ENCODE results near the gene MYADML2. TPM values are rescaled to one million over a fixed set of nuclear protein-coding genes. Genes with fewer than 3 reads are reported as not detected.

The MYADML2 gene
- total and polyA plus RNA-seq, 10 of the 15 experiments (the other 5 are each of a cell fraction or from before 2014, with no cell fraction given): not detected

- H2AFZ ChIP-seq (ENCODE audit: control insufficient read depth, low read depth, low read length): no peak overlapping the region
- POLR2A ChIA-PET: no interaction called here
- in situ Hi-C loops (cut with MboI): no loop called here
Measured at GRCh38 chr17:81961521-81962498, 14.8 kb upstream of the MYADML2 start.

GRCh38 chr17:81961087-81961511, 14.1 kb upstream of the MYADML2 start, which contains the start of gene NOTUM:
Gene NOTUM (minus strand): TSS chr17:81961187. CDS start chr17:81960909, 278 bp downstream.
- Histone ChIP-seq H3K79me2 (ENCODE audit: control insufficient read depth, insufficient read depth, low read length) (no peaks in the 10 kb centered on the region), H4K20me1 (ENCODE audit: control insufficient read depth, insufficient read depth) (no peaks in the 10 kb centered on the region), H3K4me3 (no peak within 1 kb of the TSS), H3K9me3 (replicated peaks; ENCODE audit: control insufficient read depth, insufficient read depth, low read length) (no peaks in the 10 kb centered on the region), H3K4me1 (ENCODE audit: control insufficient read depth, insufficient read depth, low read length) (no peaks in the 10 kb centered on the region), H2AFZ (ENCODE audit: control insufficient read depth, low read depth, low read length) (peak within 1 kb of the TSS; percentile 39; the same call in 1 of the 2 replicates), H3K4me2 (ENCODE audit: control insufficient read depth, insufficient read depth) (peak within 1 kb of the TSS; percentile 74; the same call in 1 of the 2 replicates), H3K27me3 (replicated peaks in 1 of 2; ENCODE audit: control insufficient read depth in 2 of 2, insufficient read depth in 2 of 2, low read length in 1 of 2) (peaks cover 8 to 24% of the 10 kb centered on the region in 2 experiments), H3K27ac (ENCODE audit: control insufficient read depth, insufficient read depth) (no peak within 1 kb of the TSS), H3K36me3 (ENCODE audit: control insufficient read depth in 2 of 2, insufficient read depth in 2 of 2, low read length in 1 of 2) (no peaks in the 10 kb centered on the region), H3K9ac (ENCODE audit: control insufficient read depth, insufficient read depth, low read length) (no peak within 1 kb of the TSS)
- ATAC-seq (no peak), FAIRE-seq (no peak), DNase-seq (ENCODE audit: low read depth, low spot score) (no peak)
- TF ChIP-seq BRCA1 (IDR thresholded peaks at IDR 0.05; ENCODE audit: low read depth, low read length) (no peak), STAT1 (conservative IDR thresholded peaks at IDR 0.05) (no peak), EGR1 (IDR thresholded peaks at IDR 0.05; ENCODE audit: borderline replicate concordance in 1 of 2, low read depth in 2 of 2, low read length in 2 of 2) (peak in 1 of 2 experiments; percentile 30; a peak in 1 of 3 replicates), CBFB (IDR thresholded peaks at IDR 0.05; ENCODE audit: low read depth) (no peak), BMI1 (IDR thresholded peaks at IDR 0.05; ENCODE audit: borderline replicate concordance) (no peak)
- TF ChIP-seq, protein P1, sequence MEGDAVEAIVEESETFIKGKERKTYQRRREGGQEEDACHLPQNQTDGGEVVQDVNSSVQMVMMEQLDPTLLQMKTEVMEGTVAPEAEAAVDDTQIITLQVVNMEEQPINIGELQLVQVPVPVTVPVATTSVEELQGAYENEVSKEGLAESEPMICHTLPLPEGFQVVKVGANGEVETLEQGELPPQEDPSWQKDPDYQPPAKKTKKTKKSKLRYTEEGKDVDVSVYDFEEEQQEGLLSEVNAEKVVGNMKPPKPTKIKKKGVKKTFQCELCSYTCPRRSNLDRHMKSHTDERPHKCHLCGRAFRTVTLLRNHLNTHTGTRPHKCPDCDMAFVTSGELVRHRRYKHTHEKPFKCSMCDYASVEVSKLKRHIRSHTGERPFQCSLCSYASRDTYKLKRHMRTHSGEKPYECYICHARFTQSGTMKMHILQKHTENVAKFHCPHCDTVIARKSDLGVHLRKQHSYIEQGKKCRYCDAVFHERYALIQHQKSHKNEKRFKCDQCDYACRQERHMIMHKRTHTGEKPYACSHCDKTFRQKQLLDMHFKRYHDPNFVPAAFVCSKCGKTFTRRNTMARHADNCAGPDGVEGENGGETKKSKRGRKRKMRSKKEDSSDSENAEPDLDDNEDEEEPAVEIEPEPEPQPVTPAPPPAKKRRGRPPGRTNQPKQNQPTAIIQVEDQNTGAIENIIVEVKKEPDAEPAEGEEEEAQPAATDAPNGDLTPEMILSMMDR (IDR thresholded peaks at IDR 0.05 in 2 of 3, conservative IDR thresholded peaks at IDR 0.05 in 1 of 3; ENCODE audit: control insufficient read depth in 2 of 3, extremely low read depth in 1 of 3, insufficient read depth in 1 of 3, low read depth in 3 of 3, low read length in 3 of 3): 0 out of 6 replicates have a peak, but pooled peaks of 1 of the 3 experiments have one; percentile 9
- ChIA-PET RAD21 (ENCODE audit: unreplicated experiment) (interaction anchor here (1.9 to 3.0 kb wide), 3 partner anchors 31 to 60 kb away, joined by 6 to 68 read pairs (median 7); partner anchors contain the start of genes CENPX and LRRC45), SMC1A (ENCODE audit: uncharacterized antibody, unreplicated experiment) (no interaction called here), CTCF (interaction anchor here (0.7 to 2.3 kb wide), 4 partner anchors 23 to 76 kb away, joined by 3 to 89 read pairs (median 8); partner anchors contain the start of genes CENPX, DCXR and LRRC45), POLR2A (no interaction called here)
- WGBS (ENCODE audit: insufficient coverage, insufficient replicate concordance, low lambda C conversion rate, missing lambda C conversion rate): 18% methylated on average over 9 of the region's 65 CpGs
- no TSS peak for BruUV-seq (replicated peaks)
- in situ Hi-C loops (cut with MboI): no loop called here
- intact Hi-C loops (cut with micrococcal nuclease; ENCODE audit: unreplicated experiment): no loop called here

More at GRCh38 chr17:81961521-81962498, 14.8 kb upstream of the MYADML2 start:
- SMC1A ChIA-PET (ENCODE audit: uncharacterized antibody, unreplicated experiment): no interaction called here
- Histone ChIP-seq H3K79me2 (ENCODE audit: control insufficient read depth, insufficient read depth, low read length) (no peaks in the 10 kb centered on the region), H3K4me1 (ENCODE audit: control insufficient read depth, insufficient read depth, low read length) (peaks cover 4% of the 10 kb centered on the region), H3K4me3 (no peak overlapping the region), H3K9ac (ENCODE audit: control insufficient read depth, insufficient read depth, low read length) (no peak overlapping the region), H3K27ac (ENCODE audit: control insufficient read depth, insufficient read depth) (no peak overlapping the region), H3K36me3 (ENCODE audit: control insufficient read depth in 2 of 2, insufficient read depth in 2 of 2, low read length in 1 of 2) (no peaks in the 10 kb centered on the region), H3K9me3 (replicated peaks; ENCODE audit: control insufficient read depth, insufficient read depth, low read length) (no peaks in the 10 kb centered on the region), H3K27me3 (replicated peaks in 1 of 2; ENCODE audit: control insufficient read depth in 2 of 2, insufficient read depth in 2 of 2, low read length in 1 of 2) (peaks cover 9 to 24% of the 10 kb centered on the region in 2 experiments), H3K4me2 (ENCODE audit: control insufficient read depth, insufficient read depth) (no peak overlapping the region), H4K20me1 (ENCODE audit: control insufficient read depth, insufficient read depth) (no peaks in the 10 kb centered on the region)
- BruUV-seq (replicated peaks): no TSS peak
- DNase-seq (ENCODE audit: low read depth, low spot score) (no peak), ATAC-seq (no peak), FAIRE-seq (no peak)
- intact Hi-C loops (cut with micrococcal nuclease; ENCODE audit: unreplicated experiment): no loop called here
- CTCF ChIA-PET: no interaction called here
- RAD21 ChIA-PET (ENCODE audit: unreplicated experiment): interaction anchor here (3.0 kb wide), 1 partner anchor 59 kb away, joined by 68 read pairs; the partner anchor contains the start of genes CENPX and LRRC45
- peak; percentile 72 for TF ChIP-seq HDAC6 (IDR thresholded peaks at IDR 0.05; ENCODE audit: unreplicated experiment)
- TF ChIP-seq RCOR1 (conservative IDR thresholded peaks at IDR 0.05; ENCODE audit: low read depth, low read length): no peak
- WGBS (ENCODE audit: insufficient coverage, insufficient replicate concordance, low lambda C conversion rate, missing lambda C conversion rate): 48% methylated on average over 54 of the region's 82 CpGs

All from GM12878 (cell line).